Retina (tissue), 1 donor: Measurements from ENCODE around the gene FAM13B.
A peak's percentile ranks its signal among the peaks of the same experiment; 100 is the strongest.

ENCODE experiments used
- DNase-seq: peaks from one replicate; pipeline ENCODE4 v3.0.0-alpha.2; 2016

FAM13B gene

GRCh38 chr5:137890845-137891244 lies 142.0 kb downstream of the FAM13B start:
- no peak for DNase-seq

GRCh38 chr5:137888863-137889759 lies 143.8 kb downstream of the FAM13B start, which contains the start of gene PKD2L2:
PKD2L2 (plus strand) TSS chr5:137889457; CDS start chr5:137889492, 35 bp downstream.
- peak; percentile 93 for DNase-seq

GRCh38 chr5:137888466-137888862 lies 144.4 kb downstream of the FAM13B start:
- no peak for DNase-seq
